ENCODE measurements around the gene AATF.

DNA sequence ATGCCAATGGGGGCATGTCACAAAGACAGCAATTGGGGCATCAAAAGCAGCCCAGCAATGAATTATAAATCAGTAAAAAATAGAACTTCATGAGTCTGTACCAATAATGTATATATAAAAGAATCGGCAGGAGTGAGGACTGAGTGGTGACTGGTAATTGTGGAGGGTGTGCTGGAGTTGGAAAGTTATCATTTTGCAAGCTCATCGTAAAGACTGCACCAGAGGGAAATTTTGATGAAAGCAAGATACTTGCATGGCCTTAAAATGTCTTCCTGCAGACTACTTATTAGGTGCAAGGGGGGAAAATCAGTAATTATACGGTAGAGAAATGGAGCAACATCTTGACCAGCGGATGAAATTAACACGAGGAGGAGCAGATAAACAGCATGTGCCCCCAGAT lies 138.9 kb downstream of the AATF start:
- TF ChIP-seq, protein P1, sequence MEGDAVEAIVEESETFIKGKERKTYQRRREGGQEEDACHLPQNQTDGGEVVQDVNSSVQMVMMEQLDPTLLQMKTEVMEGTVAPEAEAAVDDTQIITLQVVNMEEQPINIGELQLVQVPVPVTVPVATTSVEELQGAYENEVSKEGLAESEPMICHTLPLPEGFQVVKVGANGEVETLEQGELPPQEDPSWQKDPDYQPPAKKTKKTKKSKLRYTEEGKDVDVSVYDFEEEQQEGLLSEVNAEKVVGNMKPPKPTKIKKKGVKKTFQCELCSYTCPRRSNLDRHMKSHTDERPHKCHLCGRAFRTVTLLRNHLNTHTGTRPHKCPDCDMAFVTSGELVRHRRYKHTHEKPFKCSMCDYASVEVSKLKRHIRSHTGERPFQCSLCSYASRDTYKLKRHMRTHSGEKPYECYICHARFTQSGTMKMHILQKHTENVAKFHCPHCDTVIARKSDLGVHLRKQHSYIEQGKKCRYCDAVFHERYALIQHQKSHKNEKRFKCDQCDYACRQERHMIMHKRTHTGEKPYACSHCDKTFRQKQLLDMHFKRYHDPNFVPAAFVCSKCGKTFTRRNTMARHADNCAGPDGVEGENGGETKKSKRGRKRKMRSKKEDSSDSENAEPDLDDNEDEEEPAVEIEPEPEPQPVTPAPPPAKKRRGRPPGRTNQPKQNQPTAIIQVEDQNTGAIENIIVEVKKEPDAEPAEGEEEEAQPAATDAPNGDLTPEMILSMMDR (IDR thresholded peaks at IDR 0.05; ENCODE audit: low read length): no peak
- no peak for TF ChIP-seq EZH2 (IDR thresholded peaks at IDR 0.05; ENCODE audit: borderline replicate concordance, low read length)
